Stromal cell of bone marrow (primary cell): ENCODE results near the gene RPS23.
A peak's percentile ranks its signal among the peaks of the same experiment; 100 is the strongest.
"Not testable (repeated sequence)": the region's sequence is repeated elsewhere in the genome, so short reads cannot be mapped to it uniquely, and the experiment has no call there.

Source experiments
- DNase-seq: peaks from one replicate; pipeline ENCODE4 v3.0.0-alpha.2; 2012; ENCODE audit warnings: low read depth

RPS23 gene

DNA sequence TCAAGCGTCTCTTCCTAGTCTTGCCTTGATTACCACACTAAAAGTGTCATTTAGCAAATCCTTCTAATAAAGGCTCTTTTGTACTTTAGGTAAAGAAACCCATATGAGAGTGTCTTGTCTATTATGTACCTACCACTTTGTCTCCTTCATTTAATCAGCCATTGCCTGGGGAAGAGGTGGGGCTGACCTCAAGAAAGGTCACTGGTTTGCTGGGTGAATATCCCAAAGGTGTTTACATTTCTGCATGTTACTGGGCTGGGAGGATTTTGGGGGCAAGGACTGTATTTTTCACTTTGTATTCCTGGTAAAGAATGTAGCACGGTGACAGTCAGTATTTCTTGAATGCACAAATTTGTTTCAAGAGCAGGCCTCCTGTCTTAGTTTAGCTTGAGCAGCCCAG is 11.9 kb upstream of the RPS23 start:
- DNase-seq, result no peak

DNA sequence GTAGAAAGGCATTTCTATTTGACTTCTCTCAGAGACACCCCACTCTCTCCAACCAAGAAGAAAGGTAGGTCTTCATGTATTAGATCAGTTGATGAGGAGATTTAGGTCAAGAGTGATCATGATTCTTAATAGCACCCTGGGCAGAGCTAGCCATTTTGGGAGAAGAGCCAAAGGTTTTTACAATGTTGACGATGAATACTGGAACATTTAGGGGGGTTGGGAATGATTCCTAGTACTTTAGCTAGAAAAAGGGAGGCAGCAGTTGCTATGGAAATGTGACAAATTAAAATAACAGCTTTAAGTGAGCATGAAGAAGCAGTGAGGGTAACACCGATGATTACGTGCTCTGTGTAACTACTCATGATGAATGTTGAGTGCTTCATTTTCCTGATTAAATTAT is 9.5 kb upstream of the RPS23 start:
- no peak for DNase-seq

DNA sequence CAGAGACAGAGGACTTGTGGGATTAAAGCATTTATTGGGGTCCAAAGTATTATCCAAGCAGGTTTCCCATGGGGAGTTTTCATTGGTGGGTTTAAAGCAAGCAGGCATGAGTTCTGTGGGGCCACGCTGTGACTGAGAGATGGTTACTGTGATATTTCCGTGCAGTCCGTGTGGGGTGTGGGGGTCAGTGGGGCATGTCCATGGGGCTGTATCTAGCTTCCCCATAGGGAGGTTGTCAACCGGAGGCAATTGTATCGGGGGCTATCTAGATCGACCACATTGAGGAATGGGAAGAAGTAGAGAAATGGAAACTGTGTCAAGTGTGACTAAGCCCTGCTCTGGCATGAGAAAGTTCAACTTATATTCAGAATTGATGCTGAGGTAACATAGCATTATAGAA is 7.1 kb upstream of the RPS23 start:
- no peak for DNase-seq

DNA sequence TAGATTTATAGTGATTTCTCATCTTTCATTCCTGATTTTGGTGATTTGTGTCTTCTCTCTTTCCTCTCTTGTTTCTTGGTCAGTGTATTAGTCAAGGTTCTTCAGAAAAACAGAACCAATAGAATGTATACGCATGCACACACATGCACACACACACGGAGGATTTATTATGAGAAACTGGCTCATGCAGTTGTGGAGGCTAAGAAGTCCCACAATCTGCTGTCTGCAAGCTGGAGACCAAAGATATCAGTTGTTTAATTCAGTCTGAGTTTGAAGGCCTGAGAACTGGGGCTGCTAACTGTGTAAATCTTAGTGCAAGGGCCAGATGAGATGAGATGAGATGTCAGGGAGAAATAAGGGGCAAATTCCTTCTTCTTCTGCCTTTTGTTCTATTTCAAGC is 5.7 kb upstream of the RPS23 start:
- no peak for DNase-seq

DNA sequence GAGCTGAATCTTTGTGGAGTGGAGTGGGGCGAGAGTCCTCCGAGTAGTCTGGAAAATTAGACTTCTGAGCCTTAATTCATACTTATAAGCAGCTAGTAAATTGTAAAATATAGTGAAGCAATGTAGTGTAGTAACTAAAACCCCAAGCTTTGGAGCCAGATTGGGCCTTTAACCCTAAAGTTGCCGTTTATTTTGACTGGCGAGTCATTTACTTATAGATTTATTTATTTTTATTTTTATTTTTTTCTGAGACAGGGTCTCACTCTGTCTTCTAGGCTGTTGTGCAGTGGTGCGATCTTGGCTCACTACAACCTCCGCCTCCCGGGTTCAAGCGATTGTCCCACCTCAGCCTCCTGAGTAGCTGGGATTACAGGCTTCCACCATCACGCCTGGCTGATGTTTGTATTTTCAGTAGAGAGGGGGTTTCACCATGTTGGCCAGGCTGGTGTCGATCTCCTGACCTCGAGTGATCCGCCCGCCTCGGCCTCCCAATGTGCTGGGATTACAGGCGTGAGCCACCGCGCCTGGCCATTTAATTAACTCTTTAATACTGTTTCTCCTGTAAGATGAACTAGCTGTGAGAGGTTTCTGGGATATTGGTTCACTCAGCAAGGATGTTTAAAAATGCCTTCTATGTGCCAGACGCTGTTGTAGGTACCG is 687 bp upstream of the RPS23 start:
- DNase-seq, result no peak

DNA sequence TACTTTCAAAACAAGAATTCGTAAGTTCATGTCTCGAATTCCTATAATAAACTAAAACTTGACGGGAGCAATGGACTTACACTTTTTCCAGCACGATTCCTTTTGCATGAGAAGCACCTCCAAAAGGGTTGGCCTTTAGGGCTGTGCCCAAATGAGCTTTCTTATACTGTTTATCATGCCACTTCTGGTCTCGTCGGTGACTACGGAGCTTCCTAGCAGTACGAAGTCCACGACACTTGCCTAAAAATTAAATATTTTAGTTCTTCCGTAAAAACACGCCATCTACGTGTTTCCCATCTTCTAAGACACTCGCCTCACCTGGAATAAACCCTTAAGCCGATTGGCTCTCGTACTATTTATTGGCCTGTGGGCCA is 554 bp downstream of the RPS23 start:
- DNase-seq, result no peak

DNA sequence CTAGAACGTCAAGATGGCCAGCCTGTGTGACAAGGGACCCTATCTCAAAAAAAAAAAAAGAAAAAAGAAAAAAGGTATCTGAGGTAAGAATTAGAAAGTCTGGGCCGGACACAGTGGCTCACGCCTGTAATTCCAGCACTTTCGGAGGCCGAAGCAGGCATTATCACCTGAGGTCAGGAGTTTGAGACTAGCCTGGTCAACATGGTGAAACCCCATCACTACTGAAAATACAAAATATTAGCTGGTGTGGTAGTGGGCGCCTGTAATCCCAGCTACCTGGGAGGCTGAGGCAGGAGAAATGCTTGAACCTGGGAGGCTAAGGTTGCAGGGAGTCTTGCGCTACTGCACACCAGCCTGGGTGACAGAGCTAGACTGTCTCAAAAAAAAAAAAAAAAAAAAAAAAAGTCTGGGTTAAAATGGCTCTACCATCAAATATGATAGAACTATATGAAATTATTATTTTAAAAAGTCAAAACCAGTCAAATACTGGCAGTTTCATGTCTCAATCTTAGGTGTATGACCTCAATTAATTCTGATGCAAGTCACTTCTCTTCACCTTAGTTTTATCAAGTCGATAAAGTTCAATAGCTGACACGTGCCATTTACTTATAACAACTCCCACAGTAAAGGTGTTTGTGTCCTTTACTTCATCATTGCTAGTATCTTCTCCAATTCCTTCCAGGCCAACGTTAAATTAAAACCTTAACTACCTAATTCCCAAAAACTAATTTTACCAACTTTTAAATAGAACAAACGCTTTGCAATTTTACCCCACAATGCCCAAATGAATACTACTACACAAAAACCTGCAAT is 1.1 kb downstream of the RPS23 start:
- DNase-seq, result no peak

DNA sequence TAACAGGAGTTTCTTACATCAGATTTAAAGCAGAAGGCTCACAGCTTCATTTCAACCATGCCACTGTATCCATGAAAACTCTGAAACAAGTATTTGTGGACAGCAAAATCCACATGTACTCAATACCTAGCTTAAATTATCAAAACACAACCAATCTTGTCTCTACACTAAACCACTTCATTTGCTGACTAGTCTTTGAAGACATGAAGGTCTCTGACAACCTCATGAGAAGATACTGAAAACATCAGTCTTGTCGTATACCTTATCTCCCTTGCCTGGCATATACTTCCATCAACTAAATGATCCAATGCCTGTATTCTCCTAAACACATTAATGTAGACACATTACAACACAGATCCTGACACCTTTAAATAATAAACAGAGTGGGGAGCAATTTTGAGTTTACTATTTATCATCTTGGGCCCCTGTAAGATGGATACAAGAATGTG is 2.9 kb downstream of the RPS23 start:
- DNase-seq, result no peak

DNA sequence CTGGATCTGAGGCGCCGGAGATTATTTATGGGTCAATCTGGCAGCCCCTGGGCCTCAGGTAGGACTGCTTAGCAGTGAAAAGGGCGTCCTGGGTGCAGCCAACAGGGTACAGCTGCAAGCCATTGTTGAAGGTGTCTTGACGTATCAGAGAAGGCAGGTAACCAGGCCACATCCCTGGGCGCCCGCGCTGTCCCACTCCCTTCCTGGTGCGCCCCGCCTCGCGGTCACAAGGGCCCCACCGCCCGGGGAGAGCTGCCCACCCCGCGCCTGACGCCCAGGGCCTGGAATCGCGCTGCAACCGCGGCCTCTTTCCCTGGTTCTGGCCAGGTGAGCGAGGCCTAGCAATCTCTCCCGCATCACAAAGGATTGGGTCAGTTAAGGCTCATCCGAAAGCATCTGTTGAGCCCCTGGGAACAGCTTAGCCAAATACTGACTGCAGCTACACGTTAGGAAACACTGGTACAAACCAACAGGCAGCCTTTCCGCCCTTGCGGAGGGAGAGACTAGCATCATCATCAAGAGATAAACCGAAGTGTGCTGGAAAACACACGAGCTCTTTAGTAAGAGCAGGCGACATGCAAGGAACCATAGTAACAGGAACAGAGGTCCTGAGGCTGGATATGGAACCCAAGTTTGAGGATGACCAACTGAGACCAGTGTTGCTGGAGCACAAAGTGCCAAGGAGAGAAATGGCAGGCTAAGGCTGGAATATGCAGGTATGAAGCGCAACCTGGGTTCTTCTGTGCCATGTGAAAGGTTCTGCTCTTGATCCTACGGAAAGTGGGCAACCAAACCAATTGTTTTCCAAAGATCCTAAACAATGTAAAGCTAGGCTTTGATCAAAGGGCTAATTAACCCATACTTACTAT is 3.6 kb downstream of the RPS23 start:
- no peak for DNase-seq

DNA sequence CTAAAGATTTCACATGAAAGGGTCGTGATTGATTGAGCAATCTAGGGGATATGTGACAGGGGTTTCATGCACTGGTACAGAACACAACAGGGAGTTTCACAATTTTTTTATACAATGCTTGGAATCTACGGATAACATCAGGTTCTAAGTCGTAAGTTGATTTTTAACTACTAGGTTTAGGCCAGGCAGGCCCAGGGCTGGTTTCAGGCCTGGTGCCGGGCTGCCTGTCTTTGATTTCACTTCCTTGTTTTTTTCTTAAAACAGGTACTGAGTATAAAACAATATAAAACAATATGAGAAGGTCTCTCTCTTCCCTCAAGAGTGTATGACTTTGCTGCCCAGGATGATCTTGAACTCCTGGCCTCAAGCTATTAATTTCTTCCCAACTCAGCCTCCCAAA is 4.7 kb downstream of the RPS23 start:
- not testable (repeated sequence) for DNase-seq

DNA sequence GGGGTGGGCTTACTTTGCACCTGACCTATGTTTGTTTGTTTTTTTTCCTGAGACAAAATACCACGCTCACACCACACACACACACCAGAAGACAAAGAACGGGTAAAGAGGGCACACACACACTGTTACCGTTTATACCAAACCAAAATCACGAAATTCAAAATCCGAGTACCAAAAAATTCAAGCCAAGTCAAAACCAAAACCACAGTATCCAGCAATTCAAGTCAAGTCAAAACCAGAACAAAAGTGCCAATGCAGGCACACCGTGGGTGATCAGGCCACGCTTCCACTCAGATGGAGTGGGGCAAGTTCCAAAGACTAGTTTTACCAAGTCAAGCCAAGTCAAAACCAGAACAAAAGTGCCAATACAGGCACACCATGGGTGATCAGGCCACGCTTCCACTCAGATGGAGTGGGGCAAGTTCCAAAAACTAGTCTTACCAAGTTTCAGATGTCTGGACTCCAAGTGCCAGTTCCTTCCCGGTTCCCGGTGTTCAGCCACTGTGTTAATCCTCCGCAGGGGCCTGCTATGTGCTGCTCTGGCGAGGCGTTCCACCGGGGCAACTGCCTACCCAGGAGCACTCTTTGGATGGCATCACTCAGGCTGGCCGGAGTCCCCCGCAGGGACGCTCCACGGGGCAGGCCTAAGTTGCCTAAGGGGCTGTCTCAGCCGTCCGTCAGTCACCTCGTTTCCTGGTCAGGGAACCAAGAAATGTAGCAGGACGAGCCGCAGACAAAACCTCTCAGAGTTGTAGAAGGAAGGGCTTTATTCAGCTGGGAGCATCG is 5.4 kb downstream of the RPS23 start:
- not testable (repeated sequence) for DNase-seq

DNA sequence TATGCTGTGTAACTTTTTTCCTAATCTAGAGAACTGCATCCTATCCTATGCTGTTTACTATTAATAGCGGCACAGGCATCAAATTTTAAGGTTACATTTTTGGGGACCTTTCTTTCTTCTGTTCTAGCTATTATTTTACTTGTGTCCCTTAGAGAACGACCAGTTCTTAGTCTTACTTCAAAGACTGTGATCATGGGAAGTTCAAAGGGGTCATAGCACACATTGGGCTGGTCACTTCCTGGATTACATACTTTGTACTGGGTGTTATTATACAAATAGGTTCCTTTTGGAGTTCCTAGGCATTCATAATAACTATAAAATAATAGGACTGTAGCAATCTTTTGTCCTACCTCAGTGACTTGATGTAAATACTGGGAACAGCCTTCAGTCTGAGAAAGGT is 8.8 kb downstream of the RPS23 start:
- DNase-seq, result not testable (repeated sequence)

DNA sequence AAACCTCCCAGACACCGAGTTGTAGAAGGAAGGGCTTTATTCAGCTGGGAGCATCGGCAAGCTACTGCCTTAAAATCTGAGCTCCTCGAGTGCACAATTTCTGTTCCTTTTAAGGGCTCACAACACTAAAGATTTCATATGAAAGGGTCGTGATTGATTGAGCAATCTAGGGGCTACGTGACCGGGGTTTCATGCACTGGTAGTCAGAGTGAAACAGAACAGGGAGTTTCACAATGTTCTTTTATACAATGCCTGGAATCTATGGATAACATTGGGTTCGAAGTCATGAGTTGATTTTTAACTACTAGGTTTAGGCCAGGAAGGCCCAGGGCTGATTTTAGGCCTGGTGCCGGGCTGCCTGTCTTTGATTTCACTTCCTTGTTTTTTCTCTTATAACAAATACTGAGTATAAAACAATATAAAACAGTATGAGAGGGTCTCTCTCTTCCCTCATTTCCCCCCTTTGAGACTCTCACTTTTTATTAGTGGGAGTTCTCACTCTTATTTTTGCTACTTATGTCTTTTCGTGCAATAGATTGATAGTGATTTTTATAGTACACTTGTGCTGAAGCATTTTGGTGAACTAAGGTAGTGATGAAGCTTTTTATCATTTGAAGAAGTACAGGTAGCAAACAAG is 10.7 kb downstream of the RPS23 start:
- DNase-seq, result not testable (repeated sequence)

DNA sequence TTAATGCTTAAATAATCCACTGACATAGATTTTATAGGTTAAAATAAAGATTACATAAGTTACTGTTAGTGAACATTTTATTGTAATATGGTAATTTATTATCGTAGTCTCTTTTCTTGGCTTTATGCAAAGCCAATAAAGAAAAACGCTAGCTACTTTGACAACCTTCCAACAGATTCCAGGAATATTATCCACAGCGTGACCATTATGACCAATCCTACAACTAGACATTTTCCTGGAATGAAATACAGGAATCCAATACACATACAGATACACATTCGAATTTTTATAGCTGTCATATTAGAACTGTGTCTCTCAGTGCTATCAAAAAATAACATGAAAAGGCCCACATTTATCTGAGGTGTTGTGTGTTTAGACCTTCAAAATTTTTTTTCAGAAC is 13.1 kb downstream of the RPS23 start:
- peak; percentile 58 for DNase-seq

DNA sequence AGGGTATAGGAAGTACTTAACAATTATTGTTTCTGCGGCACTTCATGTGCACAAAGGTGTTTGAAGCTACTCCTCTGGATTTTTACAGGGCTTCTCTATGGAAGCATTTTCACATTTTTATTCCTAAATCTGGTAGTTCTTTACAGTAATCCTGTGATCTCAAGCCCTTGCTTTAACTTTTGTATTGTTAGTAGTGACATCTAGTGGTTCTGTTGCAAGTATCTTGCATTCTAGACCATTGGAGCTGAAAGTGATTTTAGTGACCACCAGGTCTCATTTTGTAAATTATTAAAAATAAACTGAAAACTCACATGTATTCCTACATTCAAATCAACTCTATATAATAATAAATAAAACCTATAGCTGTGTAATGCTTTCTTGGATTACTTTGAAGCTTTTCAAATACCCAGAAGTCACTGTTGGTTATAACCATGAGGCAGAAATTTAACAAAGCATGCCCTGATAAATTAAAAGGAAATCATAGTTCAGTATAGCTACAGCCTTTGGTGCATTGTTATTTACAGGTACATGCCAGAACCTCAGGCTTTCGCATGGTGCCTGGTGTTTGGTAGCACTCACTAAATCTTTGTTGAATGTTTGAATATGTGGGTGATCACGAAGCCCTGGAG is 18.9 kb downstream of the RPS23 start:
- no peak for DNase-seq

DNA sequence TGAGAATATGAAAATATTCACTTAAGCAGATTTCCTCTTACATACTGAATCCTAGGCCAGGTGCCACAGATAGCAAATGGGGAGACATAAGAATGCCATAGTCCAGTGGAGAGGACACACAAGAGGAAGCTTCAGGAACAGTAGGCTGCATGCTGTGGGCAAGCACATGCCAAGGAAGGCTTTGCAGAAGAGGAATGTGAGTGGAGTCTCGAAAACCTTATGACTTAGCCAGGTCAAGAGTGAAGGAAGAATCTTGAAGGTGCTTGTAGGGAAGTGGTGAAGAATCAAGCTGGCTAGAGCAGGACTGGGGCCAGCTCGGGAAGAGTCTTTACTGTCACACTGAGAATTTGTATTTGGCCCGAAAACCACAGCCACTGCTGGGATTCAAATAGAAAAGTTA is 20.4 kb downstream of the RPS23 start:
- no peak for DNase-seq

DNA sequence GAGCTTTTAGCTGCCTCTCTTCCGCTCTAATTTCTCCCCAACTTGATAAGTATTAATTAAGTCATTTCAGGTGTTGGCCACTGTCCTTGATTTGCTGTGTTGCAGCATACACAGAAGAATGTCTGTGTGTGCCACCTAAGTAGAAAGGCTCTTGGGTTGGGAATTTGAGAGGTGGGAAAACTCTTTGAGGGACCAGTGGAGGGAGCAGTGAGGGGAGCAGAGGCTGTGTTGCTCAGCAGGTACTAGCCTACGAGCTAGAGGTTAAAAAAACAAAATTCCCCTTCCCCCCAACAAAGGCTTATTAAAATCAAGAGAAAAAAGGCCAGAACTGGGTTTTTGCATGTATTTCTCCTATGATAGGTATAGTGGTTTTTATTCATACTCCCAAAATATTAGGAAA is 20.9 kb downstream of the RPS23 start:
- DNase-seq, result no peak

DNA sequence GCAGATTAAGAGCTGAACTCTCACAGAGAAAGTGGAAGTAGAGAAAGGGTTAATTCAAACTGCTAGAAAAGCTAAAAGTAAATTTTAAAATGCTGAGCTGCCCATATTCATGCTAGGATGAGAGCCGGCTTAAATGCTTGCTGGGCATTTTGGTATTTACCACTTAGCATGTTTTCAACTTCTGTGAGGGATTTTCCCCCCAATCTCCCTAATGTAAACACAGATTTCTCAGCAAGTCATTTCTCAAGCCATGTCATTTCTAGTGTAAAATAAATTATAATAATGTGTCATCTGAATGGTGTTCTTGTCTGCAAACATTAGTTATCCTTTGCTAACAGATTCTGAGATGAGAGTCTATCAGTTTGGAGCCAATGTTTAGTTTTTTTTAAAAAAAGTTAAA is 22.3 kb downstream of the RPS23 start:
- DNase-seq, result no peak

DNA sequence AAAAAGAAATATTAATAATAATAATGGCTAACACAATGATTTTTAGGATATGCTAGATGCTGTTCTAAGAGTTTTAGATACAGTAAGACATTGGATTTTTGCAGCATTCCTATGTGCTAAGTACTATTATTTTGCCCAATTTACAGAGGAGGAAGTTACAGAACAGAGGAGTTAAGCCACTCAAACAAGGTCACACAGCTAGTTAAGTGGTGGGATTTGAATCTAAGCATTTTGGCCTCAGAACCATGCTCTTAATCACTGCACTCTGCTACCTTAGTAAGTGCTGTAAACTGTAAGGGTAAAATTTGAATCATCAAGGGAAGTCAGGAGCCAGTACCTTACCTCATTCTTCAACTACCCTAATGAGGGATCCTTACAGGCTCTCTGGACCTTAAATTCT is 25.4 kb downstream of the RPS23 start:
- DNase-seq, result no peak

DNA sequence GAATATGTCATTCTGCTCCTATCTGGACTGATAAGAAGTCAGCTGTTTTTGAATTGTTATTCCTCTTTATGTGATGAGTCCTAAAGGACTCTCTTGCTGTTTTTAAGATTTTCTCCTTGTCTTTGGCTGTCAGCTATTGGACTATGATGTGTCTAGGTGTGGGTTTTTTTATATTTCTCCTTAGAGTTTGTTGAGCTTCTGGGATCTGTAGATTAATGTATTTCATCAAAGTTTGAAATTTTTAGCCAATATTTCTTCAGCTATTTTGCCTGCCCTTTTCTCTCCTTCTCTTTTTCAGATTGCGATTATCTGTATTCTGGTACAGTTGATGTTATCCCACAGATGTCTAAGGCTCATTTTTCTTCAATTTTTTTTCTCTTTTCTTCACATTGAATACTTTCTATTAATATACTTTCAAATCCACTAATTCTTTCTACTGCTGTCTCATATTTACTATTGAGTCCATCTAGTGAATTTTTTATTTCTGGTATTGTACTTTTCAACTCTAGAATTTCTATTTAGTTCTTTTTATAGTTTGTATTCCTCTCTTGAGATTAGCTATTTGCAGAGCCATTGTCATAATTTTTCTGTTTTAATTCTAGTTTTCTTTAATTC is 31.1 kb downstream of the RPS23 start:
- DNase-seq, result no peak
